Measurements from ENCODE around the gene SNED1.
"Not testable (repeated sequence)": the region's sequence is repeated elsewhere in the genome, so short reads cannot be mapped to it uniquely, and the experiment has no call there.

The SNED1 gene

DNA sequence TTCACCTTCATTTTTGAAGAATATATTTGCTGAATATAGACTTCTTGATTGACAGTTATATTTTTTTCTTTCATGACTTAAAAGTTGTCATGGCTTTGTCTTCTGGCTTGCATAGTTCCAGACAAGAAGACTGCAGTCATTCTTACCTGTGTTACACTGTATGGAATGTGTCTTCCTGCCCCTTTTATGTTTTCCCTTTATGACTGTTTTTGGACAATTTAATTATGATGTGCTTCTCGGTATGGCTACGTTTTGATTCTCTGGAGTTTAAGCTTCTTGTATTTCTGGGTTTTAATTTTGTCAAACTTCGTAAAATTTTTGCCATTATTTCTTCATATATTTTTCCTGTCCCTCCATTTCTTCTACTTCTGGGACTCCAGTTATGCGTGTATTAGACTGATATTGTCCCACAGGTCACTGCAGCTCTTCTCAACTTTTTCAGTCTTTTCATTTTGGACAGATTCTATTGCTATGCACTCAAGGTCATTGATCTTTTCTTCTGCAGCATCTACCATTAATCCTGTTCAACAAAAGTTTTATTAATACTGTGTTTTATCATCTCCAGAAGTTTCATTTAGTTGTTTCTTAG, 86.5 kb downstream of the SNED1 start:
- peaks cover 37 to 45% of the 10 kb centered on the region in 2 donors for H3K36me3 ChIP-seq (ENCODE audit: control insufficient read depth in 1 of 2, insufficient read depth in 2 of 2, low read length in 2 of 2)

DNA sequence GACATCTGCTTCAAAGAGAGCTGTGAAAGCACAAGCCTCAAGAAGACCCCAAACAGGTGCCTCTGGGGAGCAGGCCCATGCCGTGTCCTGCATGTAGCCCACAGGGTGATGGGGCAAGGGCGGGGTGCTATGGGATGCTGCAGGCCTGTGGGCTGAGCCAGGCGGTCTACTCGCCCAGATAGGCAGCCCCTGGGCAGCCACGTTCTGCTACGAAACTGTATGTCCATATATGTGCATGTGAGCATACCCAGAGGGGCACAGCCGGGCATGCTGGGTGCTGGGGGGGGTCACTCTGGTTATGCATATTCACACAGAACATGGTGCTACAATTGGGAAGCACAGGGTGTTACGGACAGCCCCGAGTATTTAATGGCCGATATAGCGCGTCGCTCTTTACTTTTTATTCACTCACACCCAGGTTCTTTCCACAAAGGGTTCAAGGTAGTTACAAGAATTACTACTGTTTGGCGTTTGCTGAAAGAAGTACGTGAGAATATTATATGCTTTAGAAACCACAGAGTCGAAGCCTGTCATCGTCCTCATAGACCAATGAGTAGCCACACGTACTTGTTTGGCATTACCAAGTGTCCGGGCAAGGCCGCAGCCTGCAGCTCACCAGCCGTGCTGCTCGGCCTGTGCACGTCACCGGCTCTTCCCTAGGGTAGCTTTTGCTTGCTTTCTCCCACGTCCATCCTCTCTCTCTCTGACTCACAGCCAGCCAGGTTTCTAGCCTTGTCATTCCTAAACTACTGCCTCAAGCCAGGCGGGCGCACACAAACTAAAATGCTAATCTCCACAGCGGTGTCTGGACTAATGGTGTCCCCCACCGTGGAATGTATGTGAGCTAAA, 89.2 kb downstream of the SNED1 start:
- no peak overlapping the region for H3K27ac ChIP-seq (ENCODE audit: low read length)
- H3K36me3 ChIP-seq (ENCODE audit: control insufficient read depth in 1 of 2, insufficient read depth in 2 of 2, low read length in 2 of 2) = peaks cover 43 to 70% of the 10 kb centered on the region in 2 donors
- H3K4me1 ChIP-seq (ENCODE audit: control insufficient read depth in 1 of 2, insufficient read depth in 2 of 2, low read length in 2 of 2) = no peaks in the 10 kb centered on the region
- no peaks in the 10 kb centered on the region for H3K9me3 ChIP-seq (ENCODE audit: control insufficient read depth in 1 of 2, low read length in 2 of 2)
- no peak overlapping the region for H3K4me3 ChIP-seq (ENCODE audit: low read depth in 1 of 2, low read length in 2 of 2)
- no peaks in the 10 kb centered on the region for H3K27me3 ChIP-seq (ENCODE audit: low read depth, low read length)

More for the DNA sequence above, 86.5 kb downstream of the SNED1 start:
- Histone ChIP-seq H3K4me3 (ENCODE audit: low read depth in 1 of 2, low read length in 2 of 2) (no peak overlapping the region), H3K9me3 (ENCODE audit: control insufficient read depth in 1 of 2, low read length in 2 of 2) (no peaks in the 10 kb centered on the region), H3K27ac (ENCODE audit: low read length) (no peak overlapping the region), H3K27me3 (ENCODE audit: low read depth, low read length) (no peaks in the 10 kb centered on the region), H3K4me1 (ENCODE audit: control insufficient read depth in 1 of 2, insufficient read depth in 2 of 2, low read length in 2 of 2) (no peaks in the 10 kb centered on the region)

DNA sequence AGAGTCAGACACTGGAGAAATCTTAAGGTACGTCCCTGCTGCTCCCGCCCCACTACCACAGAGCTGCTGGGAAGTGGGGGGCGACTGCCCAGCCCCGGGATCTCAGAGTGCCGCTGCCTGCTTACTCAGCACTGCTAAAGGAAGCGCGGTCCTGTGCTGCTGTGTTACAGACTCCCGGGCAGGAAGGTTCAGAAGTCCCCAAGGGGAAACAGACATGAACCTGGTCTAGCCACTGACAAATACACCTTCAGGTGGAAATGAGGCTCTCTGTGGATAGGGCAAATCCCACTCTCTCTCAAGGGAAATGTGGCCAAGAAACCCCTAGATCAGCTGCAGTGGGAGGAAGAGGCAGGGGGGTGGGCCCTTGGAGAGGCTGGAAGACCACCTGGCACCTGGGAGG, 90.0 kb downstream of the SNED1 start:
- Histone ChIP-seq H3K4me1 (ENCODE audit: control insufficient read depth in 1 of 2, insufficient read depth in 2 of 2, low read length in 2 of 2) (no peaks in the 10 kb centered on the region), H3K27ac (ENCODE audit: low read length) (no peak overlapping the region), H3K9me3 (ENCODE audit: control insufficient read depth in 1 of 2, low read length in 2 of 2) (no peaks in the 10 kb centered on the region), H3K4me3 (ENCODE audit: low read depth in 1 of 2, low read length in 2 of 2) (no peak overlapping the region), H3K27me3 (ENCODE audit: low read depth, low read length) (no peaks in the 10 kb centered on the region), H3K36me3 (ENCODE audit: control insufficient read depth in 1 of 2, insufficient read depth in 2 of 2, low read length in 2 of 2) (peaks cover 47 to 77% of the 10 kb centered on the region in 2 donors)

DNA sequence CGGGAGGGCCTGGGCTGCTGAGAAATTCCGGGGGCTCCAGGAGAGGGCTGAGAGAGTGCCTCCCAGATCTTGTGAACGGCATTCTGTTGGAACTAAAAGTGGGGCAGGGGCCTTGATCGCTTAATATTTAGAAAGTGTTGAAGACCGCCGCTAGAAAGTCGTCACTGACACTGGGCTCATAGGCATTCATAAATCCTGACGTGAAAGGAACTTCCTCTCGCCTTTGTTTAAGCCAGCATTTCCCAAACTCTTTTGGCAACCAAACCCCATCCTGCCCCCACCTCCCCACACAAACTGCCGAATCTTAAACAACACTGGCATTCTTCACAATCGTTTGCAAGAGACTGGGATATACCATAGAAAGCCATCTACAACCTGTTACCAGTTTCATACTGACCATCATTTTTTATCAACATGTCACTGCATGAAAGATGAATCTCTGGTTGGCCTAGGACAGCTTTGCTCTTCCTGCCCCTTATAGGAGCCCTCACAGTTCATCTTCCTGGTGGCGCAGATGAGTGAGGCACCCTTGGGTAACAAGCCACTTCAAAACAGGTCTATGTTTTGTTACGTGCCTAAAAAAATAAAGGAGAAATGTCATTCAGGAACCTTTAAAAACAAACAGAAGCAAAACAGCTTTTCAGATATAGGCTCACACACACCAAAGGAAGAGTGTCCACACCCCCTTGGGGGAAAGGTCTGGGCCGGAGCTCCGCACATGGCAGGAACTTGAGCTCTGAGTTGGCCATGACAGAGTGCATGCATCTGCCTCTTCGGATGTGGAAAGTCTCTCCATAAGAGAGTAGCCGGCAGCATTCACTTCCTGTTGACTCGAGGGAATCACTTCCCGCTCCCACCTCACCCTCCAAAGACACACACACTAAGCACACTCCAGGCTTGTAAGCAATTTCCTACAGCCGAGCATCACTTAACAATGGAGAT, 90.6 kb downstream of the SNED1 start:
- Histone ChIP-seq H3K4me1 (ENCODE audit: control insufficient read depth in 1 of 2, insufficient read depth in 2 of 2, low read length in 2 of 2) (no peaks in the 10 kb centered on the region), H3K9me3 (ENCODE audit: control insufficient read depth in 1 of 2, low read length in 2 of 2) (no peaks in the 10 kb centered on the region), H3K36me3 (ENCODE audit: control insufficient read depth in 1 of 2, insufficient read depth in 2 of 2, low read length in 2 of 2) (peaks cover 54 to 84% of the 10 kb centered on the region in 2 donors), H3K27me3 (ENCODE audit: low read depth, low read length) (no peaks in the 10 kb centered on the region), H3K4me3 (ENCODE audit: low read depth in 1 of 2, low read length in 2 of 2) (no peak overlapping the region), H3K27ac (ENCODE audit: low read length) (no peak overlapping the region)

DNA sequence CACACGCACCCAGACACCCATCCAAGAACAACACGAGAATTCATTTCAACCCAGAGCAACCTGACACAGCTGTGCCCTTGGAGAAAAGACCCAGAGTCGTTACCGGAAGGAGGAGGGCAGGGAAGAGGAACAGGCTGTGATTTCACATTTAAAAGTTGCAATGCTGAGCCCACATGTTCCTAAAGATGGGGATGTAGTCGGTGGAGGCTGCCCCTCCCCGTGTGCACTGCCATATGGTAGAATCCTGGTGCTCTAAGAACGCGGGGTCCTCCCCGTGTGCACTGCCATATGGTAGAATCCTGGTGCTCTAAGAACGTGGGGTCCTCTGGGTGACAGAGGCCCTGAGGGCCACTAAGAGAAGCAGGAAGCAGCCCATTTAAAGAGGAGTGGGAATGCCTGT, 92.8 kb downstream of the SNED1 start:
- H3K4me1 ChIP-seq (ENCODE audit: control insufficient read depth in 1 of 2, insufficient read depth in 2 of 2, low read length in 2 of 2) = no peaks in the 10 kb centered on the region
- peaks cover 71 to 96% of the 10 kb centered on the region in 2 donors for H3K36me3 ChIP-seq (ENCODE audit: control insufficient read depth in 1 of 2, insufficient read depth in 2 of 2, low read length in 2 of 2)
- no peaks in the 10 kb centered on the region for H3K27me3 ChIP-seq (ENCODE audit: low read depth, low read length)
- no peak overlapping the region for H3K4me3 ChIP-seq (ENCODE audit: low read depth in 1 of 2, low read length in 2 of 2)
- H3K9me3 ChIP-seq (ENCODE audit: control insufficient read depth in 1 of 2, low read length in 2 of 2) = no peaks in the 10 kb centered on the region
- H3K27ac ChIP-seq (ENCODE audit: low read length) = no peak overlapping the region

DNA sequence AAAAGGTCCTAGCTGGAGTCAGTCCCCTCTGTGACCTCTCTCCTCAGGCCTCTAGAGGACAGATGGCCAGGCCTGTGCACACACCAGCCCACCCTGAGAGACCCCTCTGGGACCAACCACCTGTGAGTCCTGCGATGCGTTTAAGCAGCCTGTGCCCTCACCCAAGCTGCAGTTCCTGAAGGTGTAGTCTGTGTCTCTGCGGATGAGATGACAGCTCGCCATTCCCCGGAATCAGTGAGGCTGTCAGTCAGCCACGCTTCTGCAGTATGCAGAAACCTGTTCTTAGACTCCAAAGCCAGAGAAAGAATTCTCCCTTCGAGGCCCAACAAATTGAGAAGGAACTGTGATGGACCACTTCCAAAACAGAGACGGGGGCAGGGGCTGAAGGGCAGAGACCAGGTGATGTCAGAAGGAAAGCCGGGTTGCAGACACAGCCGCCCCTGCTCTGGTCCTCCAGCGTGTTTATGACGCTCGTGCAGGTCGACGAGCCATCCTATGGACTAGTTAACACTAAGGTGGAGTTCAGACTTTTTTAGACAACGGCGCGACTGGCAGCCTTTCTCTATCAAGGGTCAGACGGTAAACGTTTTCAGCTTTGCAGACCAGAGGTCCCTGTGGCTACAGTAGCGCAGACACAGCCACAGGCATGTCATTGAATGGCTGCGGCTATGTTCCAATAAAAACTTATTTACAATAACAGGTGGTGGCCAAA, 93.5 kb downstream of the SNED1 start:
- H3K4me1 ChIP-seq (ENCODE audit: control insufficient read depth in 1 of 2, insufficient read depth in 2 of 2, low read length in 2 of 2) = no peaks in the 10 kb centered on the region
- H3K4me3 ChIP-seq (ENCODE audit: low read depth in 1 of 2, low read length in 2 of 2) = no peak overlapping the region
- H3K9me3 ChIP-seq (ENCODE audit: control insufficient read depth in 1 of 2, low read length in 2 of 2) = no peaks in the 10 kb centered on the region
- H3K27ac ChIP-seq (ENCODE audit: low read length) = no peak overlapping the region
- no peaks in the 10 kb centered on the region for H3K27me3 ChIP-seq (ENCODE audit: low read depth, low read length)
- H3K36me3 ChIP-seq (ENCODE audit: control insufficient read depth in 1 of 2, insufficient read depth in 2 of 2, low read length in 2 of 2) = peaks cover 71 to 96% of the 10 kb centered on the region in 2 donors

DNA sequence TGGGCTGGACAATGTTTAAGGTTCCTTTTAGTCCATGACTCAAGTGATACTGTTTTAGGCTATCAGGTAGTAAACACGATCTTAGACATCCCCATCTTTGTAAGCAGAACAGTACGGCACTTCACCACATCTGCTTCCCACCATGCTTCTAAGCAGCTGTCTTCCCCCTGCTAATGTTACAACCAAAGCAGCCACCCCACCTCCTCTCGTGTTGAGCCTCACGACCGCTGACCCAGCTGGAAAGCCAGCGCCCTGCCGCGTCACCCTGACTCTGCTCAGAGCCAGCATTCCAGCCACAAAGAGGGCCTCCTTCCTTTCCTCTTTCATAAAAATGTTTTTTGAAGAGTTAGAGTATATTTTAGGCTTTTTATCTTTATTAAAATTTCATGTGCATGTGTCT, 94.3 kb downstream of the SNED1 start:
- Histone ChIP-seq H3K9me3 (ENCODE audit: control insufficient read depth in 1 of 2, low read length in 2 of 2) (no peaks in the 10 kb centered on the region), H3K27ac (ENCODE audit: low read length) (no peak overlapping the region), H3K27me3 (ENCODE audit: low read depth, low read length) (no peaks in the 10 kb centered on the region), H3K4me3 (ENCODE audit: low read depth in 1 of 2, low read length in 2 of 2) (no peak overlapping the region), H3K4me1 (ENCODE audit: control insufficient read depth in 1 of 2, insufficient read depth in 2 of 2, low read length in 2 of 2) (no peaks in the 10 kb centered on the region), H3K36me3 (ENCODE audit: control insufficient read depth in 1 of 2, insufficient read depth in 2 of 2, low read length in 2 of 2) (peaks cover 71 to 89% of the 10 kb centered on the region in 2 donors)

DNA sequence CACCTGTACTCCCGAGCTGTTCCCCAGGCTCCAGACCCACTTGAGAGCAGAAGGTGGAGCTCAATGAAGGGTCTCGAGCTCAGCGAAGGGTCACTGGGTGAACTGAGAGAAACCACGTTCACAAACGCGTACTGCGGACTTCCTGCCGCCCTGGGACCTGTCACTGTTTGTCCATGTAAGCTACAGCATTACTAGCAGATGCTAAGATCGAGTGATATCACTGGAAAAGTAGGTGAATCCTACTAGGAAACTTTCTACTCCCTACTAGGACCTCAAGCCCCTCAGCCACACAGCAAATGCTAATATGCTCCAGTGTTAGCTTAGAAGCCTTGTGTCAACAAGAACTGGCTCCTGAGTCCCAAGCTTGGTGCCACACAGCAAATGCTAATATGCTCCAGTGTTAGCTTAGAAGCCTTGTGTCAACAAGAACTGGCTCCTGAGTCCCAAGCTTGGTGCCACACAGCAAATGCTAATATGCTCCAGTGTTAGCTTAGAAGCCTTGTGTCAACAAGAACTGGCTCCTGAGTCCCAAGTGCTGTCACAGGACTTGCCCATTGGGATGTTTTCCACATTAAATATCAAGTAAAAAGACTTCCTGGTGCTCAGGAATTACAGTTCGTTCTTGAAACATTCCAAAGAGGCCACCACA, 94.8 kb downstream of the SNED1 start:
- not testable (repeated sequence) for H3K9me3 ChIP-seq (ENCODE audit: control insufficient read depth in 1 of 2, low read length in 2 of 2); H3K27ac ChIP-seq (ENCODE audit: low read length)

DNA sequence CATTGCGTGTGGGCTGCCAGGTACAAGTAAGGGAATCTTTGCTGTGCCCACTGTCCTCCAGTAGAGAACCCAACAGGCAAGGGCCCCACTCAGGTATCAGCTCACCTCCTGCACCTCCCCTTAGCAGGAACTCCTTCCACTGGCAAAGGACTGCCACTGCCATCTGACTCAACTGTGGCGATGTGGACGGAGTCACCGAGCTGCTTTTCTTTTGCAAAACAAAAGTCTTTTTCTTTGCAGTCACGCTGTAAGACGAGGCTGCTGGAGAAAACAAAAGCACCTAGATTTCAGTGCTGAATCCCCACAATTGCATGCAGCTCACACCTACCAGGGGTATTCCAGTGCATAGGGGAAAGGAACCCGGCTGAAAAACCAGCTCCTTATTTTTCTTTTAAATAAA, 95.8 kb downstream of the SNED1 start:
- no peaks in the 10 kb centered on the region for H3K9me3 ChIP-seq (ENCODE audit: control insufficient read depth in 1 of 2, low read length in 2 of 2)
- no peak overlapping the region for H3K27ac ChIP-seq (ENCODE audit: low read length)
- no peaks in the 10 kb centered on the region for H3K4me1 ChIP-seq (ENCODE audit: control insufficient read depth in 1 of 2, insufficient read depth in 2 of 2, low read length in 2 of 2)
- H3K36me3 ChIP-seq (ENCODE audit: control insufficient read depth in 1 of 2, insufficient read depth in 2 of 2, low read length in 2 of 2) = peaks cover 57 to 79% of the 10 kb centered on the region in 2 donors
- no peak overlapping the region for H3K4me3 ChIP-seq (ENCODE audit: low read depth in 1 of 2, low read length in 2 of 2)
- H3K27me3 ChIP-seq (ENCODE audit: low read depth, low read length) = no peaks in the 10 kb centered on the region

More for the DNA sequence above, 94.8 kb downstream of the SNED1 start:
- not testable (repeated sequence) for H3K4me3 ChIP-seq (ENCODE audit: low read depth in 1 of 2, low read length in 2 of 2); H3K27me3 ChIP-seq (ENCODE audit: low read depth, low read length); H3K4me1 ChIP-seq (ENCODE audit: control insufficient read depth in 1 of 2, insufficient read depth in 2 of 2, low read length in 2 of 2)
- H3K36me3 ChIP-seq (ENCODE audit: control insufficient read depth in 1 of 2, insufficient read depth in 2 of 2, low read length in 2 of 2) = peaks cover 66 to 84% of the 10 kb centered on the region in 2 donors

DNA sequence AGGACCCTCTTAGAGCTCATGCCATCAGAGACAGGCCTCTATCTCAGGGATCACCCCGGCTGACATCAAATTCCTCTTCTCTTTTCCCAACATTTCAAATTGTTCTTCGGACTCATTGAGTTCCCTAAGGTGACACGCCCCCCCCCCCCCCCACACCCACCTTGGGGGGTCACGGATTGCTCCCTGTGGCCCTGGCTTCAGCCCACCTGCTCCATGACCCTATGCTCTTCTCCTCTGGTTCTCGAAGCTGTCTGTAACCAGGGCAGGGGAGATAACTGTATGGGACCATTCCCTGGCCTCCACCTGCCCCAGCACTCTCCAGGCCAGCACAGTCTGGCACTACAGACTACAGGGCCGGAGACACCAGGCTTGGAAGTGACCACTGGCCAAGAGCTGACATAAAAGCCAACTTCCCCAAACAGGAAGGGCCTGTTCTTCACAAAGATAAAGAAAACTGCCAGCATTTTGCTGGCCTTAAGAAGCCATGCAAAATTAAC, 96.6 kb downstream of the SNED1 start:
- Histone ChIP-seq H3K9me3 (ENCODE audit: control insufficient read depth in 1 of 2, low read length in 2 of 2) (no peaks in the 10 kb centered on the region), H3K4me1 (ENCODE audit: control insufficient read depth in 1 of 2, insufficient read depth in 2 of 2, low read length in 2 of 2) (peaks cover 0 to 6% of the 10 kb centered on the region in 2 donors), H3K4me3 (ENCODE audit: low read depth in 1 of 2, low read length in 2 of 2) (no peak overlapping the region), H3K27me3 (ENCODE audit: low read depth, low read length) (no peaks in the 10 kb centered on the region), H3K27ac (ENCODE audit: low read length) (no peak overlapping the region), H3K36me3 (ENCODE audit: control insufficient read depth in 1 of 2, insufficient read depth in 2 of 2, low read length in 2 of 2) (peaks cover 52 to 79% of the 10 kb centered on the region in 2 donors)

Measured in muscle layer of duodenum (tissue), 2 donors.